Thoracic aorta (tissue), 2 donors: ENCODE measurements around the gene GPR137. TPM values are rescaled to one million over a fixed set of nuclear protein-coding genes. Genes with fewer than 3 reads are reported as not detected.

Experiments used
- ATAC-seq: fragments of 150-250 bp; one replicate; pipeline ENCODE4 v1.8.0; 2017; ENCODE audit warnings: low read depth; ENCODE audit not compliant: insufficient number of reproducible peaks, low FRiP score
- DNase-seq: peaks from one replicate; pipeline ENCODE4 v3.0.0-alpha.2; 2020; ENCODE audit warnings: low spot score
- H3K27ac ChIP-seq, 2 donors: fragments of 200-600 bp; sonication (generic); 1 replicate in 1 of 2; 2 replicates in 1 of 2; pipeline ENCODE4 v1.5.1; 2016; ENCODE audit warnings: mild to moderate bottlenecking in 2 of 2, moderate library complexity in 2 of 2
- H3K27me3 ChIP-seq: fragments of 200-600 bp; sonication (generic); replicated peaks from 2 replicates; pipeline ENCODE4 v1.6.0; 2016; ENCODE audit warnings: mild to moderate bottlenecking; ENCODE audit not compliant: insufficient read depth
- H3K36me3 ChIP-seq: fragments of 200-600 bp; sonication (generic); one replicate; pipeline ENCODE4 v1.5.1; 2016
- H3K4me1 ChIP-seq, 2 donors: fragments of 200-600 bp; sonication (generic); 1 replicate in 1 of 2; 2 replicates in 1 of 2; pipeline versions ENCODE4 v1.5.1 to v1.6.0; 2016; ENCODE audit warnings: low read depth in 2 of 2, mild to moderate bottlenecking in 1 of 2; ENCODE audit not compliant: control insufficient read depth in 1 of 2
- H3K4me3 ChIP-seq: fragments of 200-600 bp; sonication (generic); 2 replicates; pipeline ENCODE4 v1.5.1; 2016; ENCODE audit warnings: mild to moderate bottlenecking
- H3K9me3 ChIP-seq: fragments of 200-600 bp; sonication (generic); 2 replicates; pipeline ENCODE4 v1.5.1; 2016
- total RNA-seq, 2 donors: library from RNA; depleted of rRNA; stranded (reverse); fragments of >200 nt; gene quantifications; one replicate each; pipeline versions ENCODE4 v1.1.0 to v1.2.3, GENCODE V29; 2016
- TF ChIP-seq, protein P1 (sequence below): fragments of 200-600 bp; sonication (generic); IDR thresholded peaks from one replicate; pipeline ENCODE4 v1.5.1; 2019; ENCODE audit warnings: antibody characterized with exemption

The GPR137 gene
- total RNA-seq, 2 donors from 2014 or later = 8.7 to 19.0 TPM

DNA sequence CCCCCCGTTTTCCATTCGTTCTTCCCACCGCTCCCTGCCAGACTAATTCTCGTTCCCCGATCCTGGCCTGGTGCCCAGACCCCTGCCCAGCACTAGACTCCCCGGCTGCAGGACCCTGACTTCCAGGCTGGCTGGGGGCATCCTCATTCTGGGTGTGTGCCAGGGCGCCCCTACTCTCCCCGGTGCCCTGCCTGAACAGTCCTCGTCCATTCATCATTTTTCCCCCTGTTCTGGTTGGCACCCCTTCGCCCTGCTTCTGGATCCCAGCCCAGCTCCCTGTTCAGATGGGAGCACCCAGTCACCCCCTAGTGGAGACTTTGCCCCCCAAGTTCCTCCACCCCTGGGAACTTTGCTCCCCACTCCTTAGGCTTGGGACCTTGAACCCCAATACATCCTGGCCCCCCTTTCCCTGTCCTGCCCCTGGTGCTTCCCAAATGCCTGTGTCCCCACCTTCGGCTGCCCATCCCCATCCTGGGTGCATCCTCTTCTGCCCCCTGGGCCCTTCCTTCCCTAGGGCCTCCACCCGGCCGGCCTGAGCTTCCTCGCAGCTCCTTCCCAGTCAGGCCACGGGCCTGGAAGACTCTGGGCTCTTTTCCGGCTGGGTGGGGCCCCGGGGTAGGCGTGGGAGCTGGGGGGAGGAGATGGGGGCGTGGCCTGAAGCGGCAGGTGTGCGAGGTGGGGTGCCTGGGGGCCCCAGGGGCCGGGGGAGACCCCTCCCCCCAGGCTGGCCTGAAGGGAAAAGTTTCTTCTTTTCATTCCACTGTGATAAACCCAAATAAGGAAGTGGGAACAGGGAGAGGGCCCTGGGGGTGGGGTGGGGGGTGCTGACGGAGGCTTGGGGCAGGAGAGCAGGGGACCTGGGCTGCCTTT, 33.4 kb upstream of the GPR137 start:
- DNase-seq (no peak), ATAC-seq (no peak)
- TF ChIP-seq, protein P1, sequence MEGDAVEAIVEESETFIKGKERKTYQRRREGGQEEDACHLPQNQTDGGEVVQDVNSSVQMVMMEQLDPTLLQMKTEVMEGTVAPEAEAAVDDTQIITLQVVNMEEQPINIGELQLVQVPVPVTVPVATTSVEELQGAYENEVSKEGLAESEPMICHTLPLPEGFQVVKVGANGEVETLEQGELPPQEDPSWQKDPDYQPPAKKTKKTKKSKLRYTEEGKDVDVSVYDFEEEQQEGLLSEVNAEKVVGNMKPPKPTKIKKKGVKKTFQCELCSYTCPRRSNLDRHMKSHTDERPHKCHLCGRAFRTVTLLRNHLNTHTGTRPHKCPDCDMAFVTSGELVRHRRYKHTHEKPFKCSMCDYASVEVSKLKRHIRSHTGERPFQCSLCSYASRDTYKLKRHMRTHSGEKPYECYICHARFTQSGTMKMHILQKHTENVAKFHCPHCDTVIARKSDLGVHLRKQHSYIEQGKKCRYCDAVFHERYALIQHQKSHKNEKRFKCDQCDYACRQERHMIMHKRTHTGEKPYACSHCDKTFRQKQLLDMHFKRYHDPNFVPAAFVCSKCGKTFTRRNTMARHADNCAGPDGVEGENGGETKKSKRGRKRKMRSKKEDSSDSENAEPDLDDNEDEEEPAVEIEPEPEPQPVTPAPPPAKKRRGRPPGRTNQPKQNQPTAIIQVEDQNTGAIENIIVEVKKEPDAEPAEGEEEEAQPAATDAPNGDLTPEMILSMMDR = peak; percentile 16
- Histone ChIP-seq H3K4me1 (peaks cover 19 to 37% of the 10 kb centered on the region in 2 donors), H3K4me3 (peak overlapping the region; percentile 82), H3K27me3 (no peaks in the 10 kb centered on the region), H3K27ac (peak overlapping the region; percentile 61 to 63), H3K9me3 (no peaks in the 10 kb centered on the region), H3K36me3 (peaks cover 16% of the 10 kb centered on the region)

- Histone ChIP-seq H3K4me3 (peak overlapping the region; percentile 82), H3K27ac (peak overlapping the region in 1 of 2 donors; percentile 61), H3K36me3 (peaks cover 17% of the 10 kb centered on the region), H3K4me1 (peaks cover 19 to 31% of the 10 kb centered on the region in 2 donors), H3K27me3 (no peaks in the 10 kb centered on the region), H3K9me3 (no peaks in the 10 kb centered on the region)
- ATAC-seq (no peak), DNase-seq (no peak)
- TF ChIP-seq, protein P1 = no peak
Observed at GRCh38 chr11:64253043-64253442, 32.6 kb upstream of the GPR137 start.

DNA sequence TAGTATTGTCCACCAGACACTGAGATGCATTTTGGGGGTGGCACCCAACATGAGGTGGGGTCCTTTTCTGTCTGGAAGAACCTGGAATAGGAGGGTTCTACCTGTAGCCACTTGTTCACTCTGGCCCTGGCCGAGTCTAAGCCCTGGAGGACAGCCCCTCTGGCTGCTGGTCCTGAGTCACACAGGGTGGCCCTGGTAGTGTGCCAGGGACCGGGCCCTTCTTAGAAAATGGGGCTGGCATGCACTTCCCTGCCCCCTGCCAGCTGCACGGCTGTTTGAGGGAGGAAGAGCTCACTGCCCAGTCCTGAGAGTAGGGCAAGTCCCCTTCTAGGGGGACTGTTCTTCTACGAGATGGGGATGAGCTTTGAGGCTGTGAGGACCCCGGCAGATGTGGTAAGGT, 32.2 kb upstream of the GPR137 start:
- TF ChIP-seq, protein P1 = no peak
- peaks cover 21% of the 10 kb centered on the region for H3K36me3 ChIP-seq

GRCh38 chr11:64254326-64254725, 31.3 kb upstream of the GPR137 start:
- H3K36me3 ChIP-seq = peaks cover 28% of the 10 kb centered on the region
- TF ChIP-seq, protein P1 = no peak
- ATAC-seq (no peak), DNase-seq (no peak)
- no peak overlapping the region for H3K27ac ChIP-seq
- H3K9me3 ChIP-seq = no peaks in the 10 kb centered on the region
- peaks cover 19 to 31% of the 10 kb centered on the region in 2 donors for H3K4me1 ChIP-seq
- no peaks in the 10 kb centered on the region for H3K27me3 ChIP-seq
- no peak overlapping the region for H3K4me3 ChIP-seq

More for the DNA sequence above, 32.2 kb upstream of the GPR137 start:
- Histone ChIP-seq H3K4me3 (no peak overlapping the region), H3K27ac (peak overlapping the region in 1 of 2 donors; percentile 61), H3K4me1 (peaks cover 19 to 31% of the 10 kb centered on the region in 2 donors), H3K27me3 (no peaks in the 10 kb centered on the region), H3K9me3 (no peaks in the 10 kb centered on the region)
- no peak for DNase-seq
- no peak for ATAC-seq

DNA sequence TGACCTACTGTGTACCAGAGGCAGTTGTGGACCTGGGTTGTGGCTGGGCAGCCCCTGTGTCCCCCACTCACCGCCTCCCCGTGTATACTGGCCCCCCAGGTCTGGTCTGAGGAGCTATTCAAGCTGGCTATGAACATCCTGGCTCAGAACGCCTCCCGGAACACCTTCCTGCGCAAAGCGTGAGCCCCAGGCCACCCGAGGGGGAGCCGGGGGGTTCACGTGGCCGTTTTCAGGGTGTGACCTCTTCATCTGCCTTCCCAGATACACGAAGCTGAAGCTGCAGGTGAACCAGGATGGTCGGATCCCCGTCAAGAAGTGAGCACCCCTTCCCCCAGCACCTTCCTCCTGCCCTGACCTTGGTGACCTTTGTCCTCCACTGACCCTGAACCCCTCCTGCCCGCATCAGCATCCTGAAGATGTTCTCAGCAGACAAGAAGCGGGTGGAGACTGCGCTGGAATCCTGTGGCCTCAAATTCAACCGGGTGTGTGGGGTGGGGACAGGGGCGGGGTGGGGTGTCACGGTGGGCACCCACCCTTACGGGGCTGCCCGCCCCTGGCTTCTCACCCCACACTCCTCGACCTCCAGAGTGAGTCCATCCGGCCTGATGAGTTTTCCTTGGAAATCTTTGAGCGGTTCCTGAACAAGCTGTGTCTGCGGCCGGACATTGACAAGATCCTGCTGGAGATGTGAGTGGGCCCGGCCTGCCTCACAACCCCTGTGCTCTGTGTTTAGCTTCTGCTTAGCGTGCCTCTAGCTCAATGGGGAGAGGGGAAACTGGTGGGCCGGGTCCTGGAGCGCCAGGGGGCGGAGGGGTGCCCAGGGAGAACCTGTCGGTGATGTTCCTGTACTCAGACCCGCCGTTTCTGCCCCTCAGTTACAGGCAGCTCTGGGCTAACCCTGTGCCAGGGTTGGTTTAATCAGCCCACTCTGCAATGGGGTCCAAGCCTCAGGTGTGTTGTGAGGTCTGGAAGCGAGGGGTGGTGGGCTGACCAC, 30.2 kb upstream of the GPR137 start:
- H3K36me3 ChIP-seq = peaks cover 35% of the 10 kb centered on the region

More for the DNA sequence above, 30.2 kb upstream of the GPR137 start:
- no peaks in the 10 kb centered on the region for H3K27me3 ChIP-seq
- peaks cover 19 to 30% of the 10 kb centered on the region in 2 donors for H3K4me1 ChIP-seq
- no peaks in the 10 kb centered on the region for H3K9me3 ChIP-seq
- H3K4me3 ChIP-seq = no peak overlapping the region
- DNase-seq (no peak), ATAC-seq (no peak)
- no peak overlapping the region for H3K27ac ChIP-seq
- TF ChIP-seq, protein P1 = no peak
